Naive thymus-derived CD8-positive, alpha-beta T cell (primary cell): ENCODE measurements around the gene NEK6. TPM values are rescaled to one million over a fixed set of nuclear protein-coding genes. Genes with fewer than 3 reads are reported as not detected.

Source experiments
- ATAC-seq, 2 donors: fragments of 150-1000 bp; cut with Tn5 transposase in 1 of 2; sonication (Bioruptor Pico), chemical (Tn5 transposase) in 1 of 2; 1 replicate in 1 of 2; 2 replicates in 1 of 2; pipeline ENCODE4 v1.10.0; 2021; ENCODE audit warnings: mild to moderate bottlenecking in 2 of 2, moderate library complexity in 2 of 2
- POLR2A ChIA-PET: fragments of 350-600 bp; sonication (Branson Sonifier 250); formaldehyde crosslinking; loops from one replicate; lab custom pipeline; 2021; ENCODE audit warnings: antibody characterized with exemption; lab: Charles Lee
- DNase-seq, 10 donors: peaks; one replicate each; pipeline versions ENCODE4 v3.0.0 to v3.0.0-alpha.2; 2020 to 2022
- H3K27ac Mint-ChIP-seq, 10 donors: one replicate each; pipeline ENCODE4 v1.8.0; 2020 to 2022; ENCODE audit warnings: mild to moderate bottlenecking in 10 of 10, mixed read lengths in 10 of 10, moderate library complexity in 4 of 10, inconsistent platforms in 1 of 10
- H3K27me3 Mint-ChIP-seq, 5 donors: one replicate each; pipeline ENCODE4 v1.8.0; 2021 to 2022; ENCODE audit warnings: mixed read lengths in 5 of 5
- H3K36me3 Mint-ChIP-seq, 3 donors: one replicate each; pipeline ENCODE4 v1.8.0; 2020 to 2022; ENCODE audit warnings: mixed read lengths in 3 of 3, mild to moderate bottlenecking in 2 of 3, inconsistent platforms in 1 of 3
- H3K4me1 Mint-ChIP-seq, 4 donors: one replicate each; pipeline ENCODE4 v1.8.0; 2021 to 2022; ENCODE audit warnings: mixed read lengths in 4 of 4
- H3K4me3 Mint-ChIP-seq, 10 donors: one replicate each; pipeline ENCODE4 v1.8.0; 2020 to 2022; ENCODE audit warnings: mild to moderate bottlenecking in 10 of 10, mixed read lengths in 10 of 10, moderate library complexity in 6 of 10, inconsistent platforms in 1 of 10
- H3K9me3 Mint-ChIP-seq, 9 donors: one replicate each; pipeline ENCODE4 v1.8.0; 2020 to 2022; ENCODE audit warnings: mixed read lengths in 9 of 9, mild to moderate bottlenecking in 3 of 9, inconsistent platforms in 1 of 9, moderate library complexity in 1 of 9
- polyA plus RNA-seq, 3 donors: library from polyadenylated mRNA; unstranded; fragments of 300-500 nt; fragmentation: Illumina TruSeq; gene quantifications; one replicate each; pipeline ENCODE4 v1.2.3, GENCODE V29; 2021
- total RNA-seq, 8 experiments: library from RNA in 2 of 8; stranded (reverse) in 2 of 8; gene quantifications; one replicate each; pipeline ENCODE4 v1.2.3 and lab custom pipeline; 2021 to 2026

NEK6 gene
- total and polyA plus RNA-seq, 5 experiments from 2014 or later: 0.37 to 1.7 (median 1.0) TPM; not detected in 1

GRCh38 chr9:124216474-124217176 lies 41.1 kb upstream of the NEK6 start:
- Mint-ChIP-seq H3K36me3 (no peaks in the 10 kb centered on the region), H3K27me3 (no peaks in the 10 kb centered on the region), H3K27ac (peak overlapping the region in 9 of 10 donors; percentile 37 to 87 (median 69)), H3K4me3 (peak overlapping the region; percentile 32 to 76 (median 64)), H3K4me1 (peaks cover 18 to 74% (median 39%) of the 10 kb centered on the region in 4 donors), H3K9me3 (no peaks in the 10 kb centered on the region)
- DNase-seq (peak in 4 of 10 donors; percentile 4 to 49 (median 12)), ATAC-seq (peak; percentile 45 to 73)
- POLR2A ChIA-PET: no interaction called here

DNA sequence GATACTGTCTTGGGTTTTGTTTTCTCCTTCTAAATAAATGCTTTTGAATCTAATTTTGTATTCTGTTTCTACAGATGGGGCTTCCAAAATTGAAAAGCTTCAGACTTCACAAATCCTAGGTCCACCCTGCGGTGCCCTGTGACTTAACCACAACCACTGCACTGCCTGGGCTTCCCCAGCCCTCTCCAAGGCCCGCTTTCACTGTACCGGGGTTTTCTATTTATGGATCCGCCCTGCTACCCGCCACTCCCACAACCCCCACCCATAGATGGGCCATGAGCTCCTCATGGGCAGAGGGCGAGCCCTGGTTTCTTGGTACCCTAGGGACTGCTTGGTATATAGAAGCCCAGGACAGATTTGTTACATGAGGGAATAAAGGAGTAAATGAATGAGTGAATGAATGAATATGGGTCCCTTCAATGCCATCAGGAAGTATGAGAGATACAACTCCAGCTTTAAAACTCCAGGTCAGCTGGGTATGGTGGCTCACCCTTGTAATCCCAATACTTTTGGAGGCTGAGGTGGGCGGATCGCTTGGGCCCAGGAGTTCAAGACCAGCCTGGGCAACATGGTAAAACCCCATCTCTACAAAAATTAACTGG lies 39.8 kb upstream of the NEK6 start:
- H3K27me3 Mint-ChIP-seq: peaks cover 0 to under 1% (median 0%) of the 10 kb centered on the region in 5 donors
- ATAC-seq (no peak), DNase-seq (no peak)
- peaks cover 18 to 79% (median 39%) of the 10 kb centered on the region in 4 donors for H3K4me1 Mint-ChIP-seq
- no peaks in the 10 kb centered on the region for H3K9me3 Mint-ChIP-seq
- POLR2A ChIA-PET: interaction anchor here (0.7 kb wide), 1 partner anchor 10 kb away, joined by 3 read pairs; no protein-coding TSS in a partner anchor
- peak overlapping the region in 2 of 10 donors; percentile 56 to 61 for H3K4me3 Mint-ChIP-seq
- H3K36me3 Mint-ChIP-seq: no peaks in the 10 kb centered on the region
- peak overlapping the region in 3 of 10 donors; percentile 36 to 87 (median 79) for H3K27ac Mint-ChIP-seq

GRCh38 chr9:124218438-124218982 lies 39.2 kb upstream of the NEK6 start:
- peaks cover 18 to 83% (median 39%) of the 10 kb centered on the region in 4 donors for H3K4me1 Mint-ChIP-seq
- H3K27ac Mint-ChIP-seq: peak overlapping the region in 3 of 10 donors; percentile 9 to 87 (median 67)
- POLR2A ChIA-PET: interaction anchor here (0.7 kb wide), 1 partner anchor 10 kb away, joined by 3 read pairs; no protein-coding TSS in a partner anchor
- H3K9me3 Mint-ChIP-seq: no peaks in the 10 kb centered on the region
- peak overlapping the region in 1 of 10 donors; percentile 36 for H3K4me3 Mint-ChIP-seq
- peak in 1 of 10 donors; percentile 54 for DNase-seq
- ATAC-seq: peak in 1 of 2 donors; percentile 68
- no peaks in the 10 kb centered on the region for H3K36me3 Mint-ChIP-seq
- peaks cover 0 to 5% (median 0%) of the 10 kb centered on the region in 5 donors for H3K27me3 Mint-ChIP-seq

GRCh38 chr9:124218987-124219461 lies 38.7 kb upstream of the NEK6 start:
- Mint-ChIP-seq H3K9me3 (no peaks in the 10 kb centered on the region), H3K27me3 (peaks cover 0 to 5% (median 0%) of the 10 kb centered on the region in 5 donors), H3K4me3 (no peak overlapping the region), H3K27ac (peak overlapping the region in 5 of 10 donors; percentile 9 to 87 (median 52)), H3K36me3 (no peaks in the 10 kb centered on the region), H3K4me1 (peaks cover 18 to 80% (median 37%) of the 10 kb centered on the region in 4 donors)
- POLR2A ChIA-PET: no interaction called here
- DNase-seq (no peak), ATAC-seq (no peak)

- Mint-ChIP-seq H3K27me3 (peaks cover 0 to 9% (median 0%) of the 10 kb centered on the region in 5 donors), H3K4me3 (no peak overlapping the region), H3K36me3 (no peaks in the 10 kb centered on the region), H3K27ac (peak overlapping the region in 1 of 10 donors; percentile 38), H3K4me1 (peaks cover 16 to 68% (median 22%) of the 10 kb centered on the region in 4 donors), H3K9me3 (no peaks in the 10 kb centered on the region)
- ATAC-seq: no peak
- no peak for DNase-seq
- POLR2A ChIA-PET: no interaction called here
Observed at GRCh38 chr9:124220946-124221451, 36.8 kb upstream of the NEK6 start.

DNA sequence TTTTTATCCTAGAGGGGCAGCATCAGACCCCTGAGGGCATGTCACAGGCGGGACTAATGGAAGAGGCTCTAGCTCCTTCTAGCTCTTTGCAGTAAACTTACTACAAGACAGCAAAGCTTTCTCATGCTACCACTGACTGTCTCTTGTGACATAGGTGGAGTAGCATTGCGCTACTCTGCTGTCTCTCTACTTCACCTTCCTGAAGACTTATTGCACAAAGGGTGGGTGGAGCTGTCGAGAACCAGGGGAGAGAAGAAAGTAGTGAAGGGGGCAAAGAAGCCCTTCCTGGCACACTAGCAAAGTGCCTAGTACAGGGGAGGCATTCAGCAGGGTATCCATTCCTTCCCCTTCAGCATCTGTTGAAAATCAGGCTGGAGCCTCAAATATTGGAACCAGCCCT lies 36.1 kb upstream of the NEK6 start:
- H3K9me3 Mint-ChIP-seq: no peaks in the 10 kb centered on the region
- peaks cover 9 to 61% (median 15%) of the 10 kb centered on the region in 4 donors for H3K4me1 Mint-ChIP-seq
- H3K4me3 Mint-ChIP-seq: no peak overlapping the region
- H3K27me3 Mint-ChIP-seq: peaks cover 0 to 9% (median 0%) of the 10 kb centered on the region in 5 donors
- POLR2A ChIA-PET: no interaction called here
- ATAC-seq (no peak), DNase-seq (no peak)
- no peaks in the 10 kb centered on the region for H3K36me3 Mint-ChIP-seq
- no peak overlapping the region for H3K27ac Mint-ChIP-seq

- no peaks in the 10 kb centered on the region for H3K9me3 Mint-ChIP-seq
- H3K36me3 Mint-ChIP-seq: no peaks in the 10 kb centered on the region
- POLR2A ChIA-PET: no interaction called here
- no peak overlapping the region for H3K27ac Mint-ChIP-seq
- no peak for ATAC-seq
- DNase-seq: no peak
- H3K4me3 Mint-ChIP-seq: no peak overlapping the region
- peaks cover 0 to 9% (median 0%) of the 10 kb centered on the region in 5 donors for H3K27me3 Mint-ChIP-seq
- H3K4me1 Mint-ChIP-seq: peaks cover 7 to 57% (median 11%) of the 10 kb centered on the region in 4 donors
Observed at GRCh38 chr9:124222109-124222508, 35.6 kb upstream of the NEK6 start.

DNA sequence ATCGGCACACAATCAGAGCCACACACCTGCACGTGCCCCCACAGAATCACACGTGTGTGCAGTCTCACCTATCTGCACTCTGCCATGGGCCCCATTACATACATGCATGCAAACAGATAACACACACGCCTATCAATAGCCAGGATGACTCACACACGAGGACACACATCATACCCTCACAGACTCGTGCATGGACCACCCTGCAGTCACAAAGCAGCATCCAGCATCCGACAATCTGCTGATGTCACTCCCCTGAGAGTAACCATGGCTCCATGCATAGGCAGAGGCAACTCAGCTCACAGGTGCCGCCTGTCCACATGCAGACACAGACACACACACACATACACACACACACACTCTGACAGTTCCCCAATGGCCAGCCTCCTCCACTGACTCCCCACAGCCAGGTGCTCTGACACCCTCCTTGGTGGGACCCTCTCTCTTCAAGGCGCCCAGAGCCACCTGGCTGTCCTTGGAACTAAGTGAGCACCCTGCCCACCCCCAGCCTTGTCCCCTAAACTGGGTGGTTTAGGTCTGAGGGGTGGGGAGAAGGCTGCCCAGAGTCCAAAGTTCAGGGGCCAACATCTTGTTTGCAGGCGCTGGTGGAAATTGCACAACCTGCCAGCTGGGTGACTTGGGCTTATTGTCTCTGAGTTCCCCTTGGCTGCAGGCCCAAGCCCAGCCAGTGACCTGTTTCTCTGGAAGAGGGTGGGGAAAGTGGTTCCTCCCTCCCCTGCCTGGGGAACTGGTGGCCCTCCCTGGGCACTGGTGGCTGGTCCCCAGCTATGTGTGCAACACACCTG lies 34.6 kb upstream of the NEK6 start:
- no peak overlapping the region for H3K4me3 Mint-ChIP-seq
- ATAC-seq (no peak), DNase-seq (no peak)
- no peaks in the 10 kb centered on the region for H3K9me3 Mint-ChIP-seq
- peaks cover 0 to 47% (median 2%) of the 10 kb centered on the region in 4 donors for H3K4me1 Mint-ChIP-seq
- peak overlapping the region in 1 of 10 donors; percentile 81 for H3K27ac Mint-ChIP-seq
- H3K36me3 Mint-ChIP-seq: no peaks in the 10 kb centered on the region
- peaks cover 0 to 9% (median 0%) of the 10 kb centered on the region in 5 donors for H3K27me3 Mint-ChIP-seq
- POLR2A ChIA-PET: no interaction called here

- POLR2A ChIA-PET: no interaction called here
- peak overlapping the region in 1 of 10 donors; percentile 39 for H3K27ac Mint-ChIP-seq
- H3K4me1 Mint-ChIP-seq: peaks cover 0 to 29% (median 1%) of the 10 kb centered on the region in 4 donors
- ATAC-seq (no peak), DNase-seq (no peak)
- H3K9me3 Mint-ChIP-seq: peaks cover 0 to 2% (median 0%) of the 10 kb centered on the region in 9 donors
- no peak overlapping the region for H3K4me3 Mint-ChIP-seq
- H3K27me3 Mint-ChIP-seq: peaks cover 0 to 9% (median 0%) of the 10 kb centered on the region in 5 donors
- H3K36me3 Mint-ChIP-seq: no peaks in the 10 kb centered on the region
Observed at GRCh38 chr9:124225945-124226344, 31.8 kb upstream of the NEK6 start.

DNA sequence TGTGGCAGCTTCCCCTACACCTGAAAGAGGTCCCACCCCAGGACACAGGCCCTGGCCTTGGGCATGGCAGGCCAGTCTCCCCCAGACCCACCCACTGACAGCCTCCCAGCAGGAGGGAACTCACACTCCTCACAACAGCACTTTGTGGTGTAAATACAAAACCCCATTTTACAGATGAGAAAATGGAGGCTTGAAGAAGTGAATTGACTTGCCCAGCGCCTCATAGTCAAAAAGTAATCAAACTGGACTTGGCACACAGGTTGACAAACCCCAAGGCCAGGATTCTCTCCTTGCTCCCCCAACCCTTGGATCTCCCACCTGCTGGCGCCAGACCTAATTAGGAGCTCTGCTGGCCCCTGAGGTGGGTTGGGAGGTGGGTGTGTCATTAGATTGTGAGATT lies 29.2 kb upstream of the NEK6 start:
- peaks cover 0 to 4% (median 0%) of the 10 kb centered on the region in 9 donors for H3K9me3 Mint-ChIP-seq
- DNase-seq: no peak
- H3K27me3 Mint-ChIP-seq: peaks cover 0 to 10% (median 3%) of the 10 kb centered on the region in 5 donors
- H3K27ac Mint-ChIP-seq: no peak overlapping the region
- H3K4me1 Mint-ChIP-seq: peaks cover 0 to 8% (median 1%) of the 10 kb centered on the region in 4 donors
- no peak overlapping the region for H3K4me3 Mint-ChIP-seq
- H3K36me3 Mint-ChIP-seq: no peaks in the 10 kb centered on the region
- ATAC-seq: no peak
- POLR2A ChIA-PET: interaction anchor here (0.8 kb wide), 1 partner anchor 10 kb away, joined by 3 read pairs; no protein-coding TSS in a partner anchor

DNA sequence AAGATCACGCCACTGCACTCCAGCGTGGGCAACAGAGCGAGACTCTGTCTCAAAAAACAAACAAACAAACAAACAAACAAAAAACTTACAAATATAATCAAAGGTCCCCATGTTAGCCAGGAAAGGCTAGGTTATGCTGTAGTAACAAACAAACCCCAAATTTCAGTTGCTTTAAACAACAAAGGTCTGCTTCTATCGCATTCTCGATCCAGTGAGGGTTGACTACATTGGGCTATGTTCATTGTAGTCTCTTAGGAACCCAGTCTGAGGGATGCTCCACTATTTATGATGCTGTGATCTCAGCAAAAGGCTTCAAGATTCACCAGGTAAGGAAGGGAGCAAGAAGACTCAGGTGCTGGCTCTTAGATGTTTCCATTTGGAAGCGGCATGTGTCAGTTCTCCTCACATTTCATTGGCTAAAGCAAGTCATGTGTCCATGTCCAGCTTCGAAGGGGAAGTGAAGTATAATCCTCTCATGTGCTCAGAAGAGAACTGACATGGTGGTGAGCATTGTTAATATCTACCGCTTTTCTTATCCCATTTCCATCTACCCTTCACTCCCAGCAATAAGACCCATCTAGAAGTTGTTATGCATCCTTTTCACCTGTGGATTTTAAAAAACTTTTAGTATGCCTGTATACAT lies 26.5 kb upstream of the NEK6 start:
- Mint-ChIP-seq H3K27me3 (peaks cover 0 to 10% (median 0%) of the 10 kb centered on the region in 5 donors), H3K27ac (no peak overlapping the region), H3K9me3 (peaks cover 0 to 14% (median 5%) of the 10 kb centered on the region in 9 donors), H3K4me3 (no peak overlapping the region), H3K4me1 (no peaks in the 10 kb centered on the region), H3K36me3 (peaks cover 0 to 9% (median 0%) of the 10 kb centered on the region in 3 donors)
- ATAC-seq (no peak), DNase-seq (no peak)
- POLR2A ChIA-PET: no interaction called here
